Measurements from ENCODE around the gene RASAL2.

The RASAL2 gene

GRCh38 chr1:178337091-178337706 lies 243.3 kb downstream of the RASAL2 start:
- DNase-seq (ENCODE audit: low read depth) = no peak
- H3K4me3 ChIP-seq (ENCODE audit: control insufficient read depth, low read depth, low read length) = no peak overlapping the region
- no peak for TF ChIP-seq CTCF (IDR thresholded peaks at IDR 0.05; ENCODE audit: control insufficient read depth, insufficient read depth, low read depth, low read length, missing control alignments)

- no peak overlapping the region for H3K4me3 ChIP-seq (ENCODE audit: control insufficient read depth, low read depth, low read length)
- no peak for DNase-seq (ENCODE audit: low read depth)
- no peak for TF ChIP-seq CTCF (IDR thresholded peaks at IDR 0.05; ENCODE audit: control insufficient read depth, insufficient read depth, low read depth, low read length, missing control alignments)
Observed at GRCh38 chr1:178339834-178340233, 245.9 kb downstream of the RASAL2 start.

GRCh38 chr1:178341261-178341956 lies 247.5 kb downstream of the RASAL2 start:
- TF ChIP-seq CTCF (IDR thresholded peaks at IDR 0.05; ENCODE audit: control insufficient read depth, insufficient read depth, low read depth, low read length, missing control alignments) = no peak
- peak; percentile 74 for DNase-seq (ENCODE audit: low read depth)
- H3K4me3 ChIP-seq (ENCODE audit: control insufficient read depth, low read depth, low read length) = peak overlapping the region; percentile 38

- no peak for DNase-seq (ENCODE audit: low read depth)
- no peak for TF ChIP-seq CTCF (IDR thresholded peaks at IDR 0.05; ENCODE audit: control insufficient read depth, insufficient read depth, low read depth, low read length, missing control alignments)
- no peak overlapping the region for H3K4me3 ChIP-seq (ENCODE audit: control insufficient read depth, low read depth, low read length)
Observed at GRCh38 chr1:178342745-178343144, 248.8 kb downstream of the RASAL2 start.

- peak; percentile 94 for DNase-seq (ENCODE audit: low read depth)
- H3K4me3 ChIP-seq (ENCODE audit: control insufficient read depth, low read depth, low read length) = no peak overlapping the region
- TF ChIP-seq CTCF (IDR thresholded peaks at IDR 0.05; ENCODE audit: control insufficient read depth, insufficient read depth, low read depth, low read length, missing control alignments) = peak; percentile 57
Observed at GRCh38 chr1:178344513-178345091, 250.7 kb downstream of the RASAL2 start.

- TF ChIP-seq CTCF (IDR thresholded peaks at IDR 0.05; ENCODE audit: control insufficient read depth, insufficient read depth, low read depth, low read length, missing control alignments) = no peak
- DNase-seq (ENCODE audit: low read depth) = no peak
- no peak overlapping the region for H3K4me3 ChIP-seq (ENCODE audit: control insufficient read depth, low read depth, low read length)
Observed at GRCh38 chr1:178345238-178345637, 251.3 kb downstream of the RASAL2 start.
